Activated T-cell treated with anti-CD3 and anti-CD28 coated beads, Interleukin-2, amount 50 U/mL, for 24 hours (primary cell): ENCODE results near the gene ZSWIM8.

Experiments
- DNase-seq: peaks from one replicate; pipeline ENCODE4 v3.0.0-alpha.2; 2020
- H3K27ac Mint-ChIP-seq: 2 replicates; pipeline ENCODE4 v1.8.0; 2020; ENCODE audit warnings: mild to moderate bottlenecking, mixed read lengths
- H3K27me3 Mint-ChIP-seq: 2 replicates; pipeline ENCODE4 v1.8.0; 2020; ENCODE audit warnings: mixed read lengths
- H3K36me3 Mint-ChIP-seq: 2 replicates; pipeline ENCODE4 v1.8.0; 2020; ENCODE audit warnings: low read depth, mixed read lengths
- H3K4me1 Mint-ChIP-seq: 2 replicates; pipeline ENCODE4 v1.8.0; 2020; ENCODE audit warnings: low read depth, mixed read lengths
- H3K4me3 Mint-ChIP-seq: 2 replicates; pipeline ENCODE4 v1.8.0; 2020; ENCODE audit warnings: mild to moderate bottlenecking, moderate library complexity, mixed read lengths
- H3K9me3 Mint-ChIP-seq: 2 replicates; pipeline ENCODE4 v1.8.0; 2020; ENCODE audit warnings: mixed read lengths

Gene ZSWIM8

GRCh38 chr10:73765066-73765465 is 20.3 kb upstream of the ZSWIM8 start:
- H3K27ac Mint-ChIP-seq: peak overlapping the region; percentile 42
- no peaks in the 10 kb centered on the region for H3K27me3 Mint-ChIP-seq
- no peaks in the 10 kb centered on the region for H3K9me3 Mint-ChIP-seq
- H3K36me3 Mint-ChIP-seq: peaks cover 98% of the 10 kb centered on the region
- H3K4me3 Mint-ChIP-seq: no peak overlapping the region
- DNase-seq: no peak
- peaks cover 46% of the 10 kb centered on the region for H3K4me1 Mint-ChIP-seq

GRCh38 chr10:73768881-73769280 is 16.5 kb upstream of the ZSWIM8 start:
- no peaks in the 10 kb centered on the region for H3K9me3 Mint-ChIP-seq
- peak overlapping the region; percentile 78 for H3K27ac Mint-ChIP-seq
- H3K4me1 Mint-ChIP-seq: peaks cover 36% of the 10 kb centered on the region
- peak; percentile 67 for DNase-seq
- no peaks in the 10 kb centered on the region for H3K27me3 Mint-ChIP-seq
- H3K36me3 Mint-ChIP-seq: peaks cover 96% of the 10 kb centered on the region
- no peak overlapping the region for H3K4me3 Mint-ChIP-seq

- Mint-ChIP-seq H3K36me3 (peaks cover 96% of the 10 kb centered on the region), H3K9me3 (no peaks in the 10 kb centered on the region), H3K27ac (peak overlapping the region; percentile 78), H3K4me3 (no peak overlapping the region), H3K27me3 (no peaks in the 10 kb centered on the region), H3K4me1 (peaks cover 39% of the 10 kb centered on the region)
- DNase-seq: no peak
Observed at GRCh38 chr10:73769396-73769795, 16.0 kb upstream of the ZSWIM8 start.

GRCh38 chr10:73771722-73772280 is 13.6 kb upstream of the ZSWIM8 start:
- peak overlapping the region; percentile 97 for H3K27ac Mint-ChIP-seq
- H3K9me3 Mint-ChIP-seq: no peaks in the 10 kb centered on the region
- H3K36me3 Mint-ChIP-seq: peaks cover 91% of the 10 kb centered on the region
- H3K4me1 Mint-ChIP-seq: peaks cover 52% of the 10 kb centered on the region
- DNase-seq: no peak
- H3K27me3 Mint-ChIP-seq: no peaks in the 10 kb centered on the region
- peak overlapping the region; percentile 96 for H3K4me3 Mint-ChIP-seq

GRCh38 chr10:73772281-73773151 is 12.9 kb upstream of the ZSWIM8 start:
- H3K4me3 Mint-ChIP-seq: peak overlapping the region; percentile 96
- H3K27ac Mint-ChIP-seq: peak overlapping the region; percentile 97
- no peaks in the 10 kb centered on the region for H3K27me3 Mint-ChIP-seq
- H3K36me3 Mint-ChIP-seq: peaks cover 92% of the 10 kb centered on the region
- peak; percentile 86 for DNase-seq
- H3K4me1 Mint-ChIP-seq: peaks cover 56% of the 10 kb centered on the region
- no peaks in the 10 kb centered on the region for H3K9me3 Mint-ChIP-seq

- H3K4me3 Mint-ChIP-seq: peak overlapping the region; percentile 96
- H3K27me3 Mint-ChIP-seq: no peaks in the 10 kb centered on the region
- no peak for DNase-seq
- peaks cover 90% of the 10 kb centered on the region for H3K36me3 Mint-ChIP-seq
- peak overlapping the region; percentile 97 for H3K27ac Mint-ChIP-seq
- no peaks in the 10 kb centered on the region for H3K9me3 Mint-ChIP-seq
- H3K4me1 Mint-ChIP-seq: peaks cover 55% of the 10 kb centered on the region
Observed at GRCh38 chr10:73773152-73773879, 12.1 kb upstream of the ZSWIM8 start.

- H3K36me3 Mint-ChIP-seq: peaks cover 90% of the 10 kb centered on the region
Observed at GRCh38 chr10:73774637-73775036, 10.8 kb upstream of the ZSWIM8 start.

GRCh38 chr10:73779018-73779417 is 6.4 kb upstream of the ZSWIM8 start:
- H3K4me3 Mint-ChIP-seq: no peak overlapping the region
- H3K36me3 Mint-ChIP-seq: peaks cover 84% of the 10 kb centered on the region
- H3K27me3 Mint-ChIP-seq: no peaks in the 10 kb centered on the region
- H3K9me3 Mint-ChIP-seq: no peaks in the 10 kb centered on the region
- H3K27ac Mint-ChIP-seq: peak overlapping the region; percentile 87
- no peak for DNase-seq
- H3K4me1 Mint-ChIP-seq: peaks cover 60% of the 10 kb centered on the region

More at GRCh38 chr10:73774637-73775036, 10.8 kb upstream of the ZSWIM8 start:
- H3K9me3 Mint-ChIP-seq: no peaks in the 10 kb centered on the region
- DNase-seq: no peak
- peak overlapping the region; percentile 96 for H3K4me3 Mint-ChIP-seq
- no peaks in the 10 kb centered on the region for H3K27me3 Mint-ChIP-seq
- H3K27ac Mint-ChIP-seq: peak overlapping the region; percentile 73
- H3K4me1 Mint-ChIP-seq: peaks cover 50% of the 10 kb centered on the region

- Mint-ChIP-seq H3K27ac (peak overlapping the region; percentile 87), H3K4me1 (peaks cover 59% of the 10 kb centered on the region), H3K36me3 (peaks cover 80% of the 10 kb centered on the region), H3K27me3 (no peaks in the 10 kb centered on the region), H3K9me3 (no peaks in the 10 kb centered on the region), H3K4me3 (peak overlapping the region; percentile 99)
- no peak for DNase-seq
Observed at GRCh38 chr10:73779539-73780197, 5.7 kb upstream of the ZSWIM8 start.

- Mint-ChIP-seq H3K27me3 (no peaks in the 10 kb centered on the region), H3K9me3 (no peaks in the 10 kb centered on the region), H3K4me1 (peaks cover 58% of the 10 kb centered on the region), H3K36me3 (peaks cover 75% of the 10 kb centered on the region), H3K27ac (peak overlapping the region; percentile 100), H3K4me3 (peak overlapping the region; percentile 99)
- no peak for DNase-seq
Observed at GRCh38 chr10:73780301-73780700, 5.1 kb upstream of the ZSWIM8 start.

- no peak for DNase-seq
- Mint-ChIP-seq H3K27me3 (no peaks in the 10 kb centered on the region), H3K36me3 (peaks cover 71% of the 10 kb centered on the region), H3K4me1 (peaks cover 53% of the 10 kb centered on the region), H3K9me3 (no peaks in the 10 kb centered on the region), H3K4me3 (peak overlapping the region; percentile 99), H3K27ac (peak overlapping the region; percentile 100)
Observed at GRCh38 chr10:73780966-73781365, 4.4 kb upstream of the ZSWIM8 start.

- peak overlapping the region; percentile 99 for H3K4me3 Mint-ChIP-seq
- H3K36me3 Mint-ChIP-seq: peaks cover 76% of the 10 kb centered on the region
- H3K27ac Mint-ChIP-seq: peak overlapping the region; percentile 100
- H3K9me3 Mint-ChIP-seq: no peaks in the 10 kb centered on the region
- no peaks in the 10 kb centered on the region for H3K27me3 Mint-ChIP-seq
- DNase-seq: no peak
- H3K4me1 Mint-ChIP-seq: peaks cover 58% of the 10 kb centered on the region
Observed at GRCh38 chr10:73781548-73781878, 3.9 kb upstream of the ZSWIM8 start.

- peak within 1 kb of the TSS; percentile 100 for H3K27ac Mint-ChIP-seq
- peak; percentile 96 for DNase-seq
- H3K9me3 Mint-ChIP-seq: no peaks in the 10 kb centered on the region
- peaks cover 73% of the 10 kb centered on the region for H3K36me3 Mint-ChIP-seq
- H3K27me3 Mint-ChIP-seq: no peaks in the 10 kb centered on the region
- peaks cover 58% of the 10 kb centered on the region for H3K4me1 Mint-ChIP-seq
- peak within 1 kb of the TSS; percentile 99 for H3K4me3 Mint-ChIP-seq
Observed at GRCh38 chr10:73781879-73782748, 3.3 kb upstream of the ZSWIM8 start, which contains the start of gene CHCHD1. Gene CHCHD1, plus strand, starts transcription at chr10:73782048. Its CDS starts 28 bp downstream, at chr10:73782076.
